GM04503 (cell line): ENCODE results near the gene MRPS22.
A peak's percentile ranks its signal among the peaks of the same experiment; 100 is the strongest.
"Not testable (repeated sequence)": the region's sequence is repeated elsewhere in the genome, so short reads cannot be mapped to it uniquely, and the experiment has no call there.

Source experiments
- DNase-seq: peaks from one replicate; pipeline ENCODE4 v3.0.0-alpha.2; 2012; ENCODE audit warnings: low read depth

Gene MRPS22

DNA sequence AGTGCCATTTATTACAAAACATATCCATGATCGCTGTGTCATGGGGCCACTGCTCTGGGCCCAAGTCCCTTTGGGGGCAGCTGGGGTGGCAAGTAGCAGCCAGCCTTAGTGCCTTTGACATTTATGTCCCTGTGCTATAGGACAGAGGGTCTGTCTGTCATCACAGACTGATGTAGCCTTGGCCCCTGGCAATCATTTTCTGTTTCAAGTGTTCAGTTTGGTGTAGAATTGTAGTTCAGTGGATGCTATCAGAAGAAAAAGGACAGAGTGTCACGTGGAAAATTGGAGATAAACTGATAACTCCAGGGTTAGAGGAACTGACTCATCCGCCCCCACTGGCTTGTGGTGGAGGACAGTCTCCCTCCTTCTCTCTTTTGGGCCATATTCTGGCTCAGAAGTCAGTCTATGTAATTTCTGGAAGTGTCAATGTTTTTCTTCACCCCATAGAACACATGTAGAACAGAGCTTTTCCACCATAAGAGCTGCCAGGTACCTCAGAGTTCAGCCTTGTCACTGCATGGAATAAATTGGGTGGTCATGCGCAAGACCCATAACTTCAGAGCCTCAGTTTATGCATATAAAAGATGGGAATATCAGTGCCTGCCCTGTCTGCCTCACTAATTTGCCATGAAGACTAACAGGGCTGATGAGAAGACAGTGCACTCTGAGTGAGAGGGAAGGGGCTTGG is 4.5 kb upstream of the MRPS22 start:
- no peak for DNase-seq

DNA sequence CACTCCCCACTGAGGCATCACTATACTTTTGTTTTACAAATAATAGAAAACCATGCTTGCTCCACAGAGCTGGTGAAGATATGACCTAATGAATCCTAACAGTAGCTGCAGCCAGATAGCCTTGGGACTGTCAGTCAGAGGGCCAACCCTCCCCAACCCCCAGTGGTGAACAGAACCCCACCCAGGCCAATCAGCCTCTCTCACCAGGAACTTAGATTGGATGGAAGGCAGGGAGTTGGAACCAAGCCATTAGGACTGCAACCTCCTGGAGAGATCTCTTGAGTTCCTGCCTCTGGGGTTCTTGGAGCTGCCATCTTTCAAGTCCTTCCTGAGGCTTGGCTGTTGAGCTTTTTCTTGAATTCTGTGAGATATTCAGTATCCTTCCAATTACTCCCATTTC is 3.0 kb upstream of the MRPS22 start:
- no peak for DNase-seq

DNA sequence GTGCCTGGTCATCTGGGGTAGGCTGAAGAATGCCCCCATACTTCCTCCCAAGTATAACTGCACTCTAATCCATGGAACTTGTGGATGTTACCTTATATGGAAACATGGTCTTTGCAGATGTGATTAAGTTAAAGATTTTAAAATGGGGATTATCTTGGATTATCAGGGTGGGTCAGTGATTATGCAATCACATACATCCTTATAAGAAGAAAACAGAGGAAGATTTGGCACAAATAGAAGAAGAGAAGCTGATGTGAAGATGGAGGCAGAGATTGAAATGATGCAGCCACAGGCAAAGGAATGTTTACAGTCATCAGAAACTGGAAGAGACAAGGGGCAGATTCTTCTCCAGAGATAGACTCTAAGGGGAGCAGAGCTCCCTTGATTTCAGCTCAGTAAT is 1.8 kb upstream of the MRPS22 start:
- no peak for DNase-seq

- DNase-seq, result no peak
Observed at GRCh38 chr3:139346771-139347170, 3.0 kb downstream of the MRPS22 start.

GRCh38 chr3:139353920-139354556 is 10.2 kb downstream of the MRPS22 start:
- DNase-seq, result peak; percentile 27

DNA sequence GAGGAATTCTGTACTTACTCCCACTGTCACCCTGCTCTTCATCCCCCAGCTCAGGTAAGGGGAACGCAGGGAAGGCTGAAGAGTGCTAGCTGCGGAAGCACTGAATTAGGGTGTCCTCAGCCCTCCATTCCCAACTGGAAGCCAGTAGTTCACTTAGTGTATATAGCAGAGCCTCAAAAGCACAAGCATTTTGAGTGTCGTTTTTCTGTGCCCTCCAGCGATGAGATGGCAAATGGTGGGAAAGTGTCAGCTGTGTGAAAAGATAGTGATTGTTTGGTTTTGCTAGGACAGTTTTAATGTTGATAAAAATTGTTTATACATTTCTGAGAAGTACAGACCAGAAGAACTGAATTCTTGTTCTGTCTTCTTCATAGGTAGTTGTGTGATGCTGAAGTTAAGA is 10.8 kb downstream of the MRPS22 start:
- DNase-seq, result no peak

GRCh38 chr3:139355476-139355875 is 11.7 kb downstream of the MRPS22 start:
- peak; percentile 16 for DNase-seq

DNA sequence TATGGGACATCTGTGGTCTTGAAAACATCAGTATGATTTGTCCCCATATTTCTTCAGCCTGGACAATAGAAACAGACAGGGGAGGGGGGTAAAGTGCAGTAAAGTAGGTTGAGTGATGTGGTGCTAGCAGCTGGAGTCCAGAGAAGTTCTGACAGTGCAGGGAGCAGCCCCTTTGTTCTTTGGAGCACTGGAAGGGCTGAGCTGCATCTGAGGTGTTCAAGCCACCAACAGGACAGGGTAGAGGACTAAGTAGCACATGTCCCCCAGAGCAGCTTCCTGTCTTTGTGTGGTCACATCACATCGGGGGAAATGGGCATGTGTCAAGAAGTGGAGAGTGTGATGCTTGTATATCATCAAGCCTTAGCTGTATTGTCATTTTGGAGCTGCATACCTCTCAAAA is 12.1 kb downstream of the MRPS22 start:
- no peak for DNase-seq

DNA sequence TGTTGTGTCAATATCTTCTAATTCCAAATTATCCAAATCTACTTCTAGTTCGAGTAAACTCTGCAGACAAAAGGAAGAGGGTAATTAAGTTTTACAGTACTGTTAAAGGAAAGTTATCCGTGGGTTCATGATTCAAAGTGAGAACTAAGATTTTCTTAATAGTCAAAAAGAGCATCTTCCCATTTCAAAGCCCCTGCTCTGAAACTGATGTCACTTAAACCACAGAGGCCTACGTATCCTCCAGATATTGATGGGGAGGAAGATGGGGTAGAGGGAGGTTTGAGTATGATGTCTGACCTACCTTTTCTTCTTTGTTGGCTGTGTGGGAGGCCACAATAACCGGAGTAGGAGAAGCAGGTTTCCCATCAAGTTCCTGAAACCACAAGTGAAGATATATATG is 14.1 kb downstream of the MRPS22 start:
- no peak for DNase-seq

DNA sequence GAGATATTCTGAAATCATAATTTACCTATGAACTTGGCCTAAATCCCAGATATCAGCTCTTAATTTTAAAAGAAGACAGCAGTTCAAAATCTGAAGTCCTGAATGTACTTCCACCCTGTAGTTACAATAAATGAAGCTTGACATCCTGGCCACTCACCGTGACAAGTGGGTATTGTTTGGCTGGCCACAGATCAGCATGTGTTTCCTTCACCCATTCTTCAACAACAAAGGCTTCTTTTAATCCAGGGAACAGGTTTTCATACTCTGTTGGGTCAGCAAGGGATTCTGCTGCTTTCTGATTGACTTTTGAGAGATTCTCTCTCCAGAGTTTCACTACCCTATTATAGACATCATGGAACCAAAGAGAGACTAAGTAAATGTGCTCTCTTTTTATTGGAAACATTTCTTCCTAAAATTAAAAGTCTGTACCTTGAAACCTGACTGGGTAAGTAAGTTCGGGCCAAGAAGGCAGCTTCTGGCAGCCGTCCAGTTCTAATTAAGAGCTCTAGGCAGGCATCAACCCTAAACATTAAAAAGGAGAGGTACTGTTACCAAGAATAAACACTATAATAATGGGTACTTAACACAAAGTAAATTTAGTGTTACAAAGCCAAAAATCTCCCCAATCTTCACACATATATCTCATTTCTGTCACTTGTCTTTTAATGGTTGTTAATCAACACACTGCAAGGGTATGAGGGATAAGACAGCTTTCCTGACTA is 15.2 kb downstream of the MRPS22 start:
- no peak for DNase-seq

DNA sequence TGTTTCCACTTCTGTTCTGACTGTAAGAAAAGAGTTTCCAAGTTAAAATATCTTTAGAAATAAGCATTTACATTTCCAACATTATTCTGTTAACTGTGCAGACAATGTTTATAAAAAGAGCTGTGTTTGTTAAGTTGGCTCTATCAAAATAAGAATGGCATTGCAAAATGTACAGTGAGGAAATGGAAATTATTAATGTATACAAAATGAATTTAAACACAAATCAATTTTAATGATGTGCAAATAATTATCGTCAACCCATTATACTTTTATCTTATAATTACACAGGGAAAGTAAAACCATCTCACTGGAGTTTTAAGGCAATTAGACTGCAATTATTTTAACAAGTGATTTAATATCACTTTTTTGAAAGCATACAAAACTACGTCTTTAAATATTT is 17.5 kb downstream of the MRPS22 start:
- DNase-seq, result no peak

- DNase-seq, result no peak
Observed at GRCh38 chr3:139364549-139364948, 20.7 kb downstream of the MRPS22 start.

- DNase-seq, result no peak
Observed at GRCh38 chr3:139374099-139374498, 30.3 kb downstream of the MRPS22 start.

DNA sequence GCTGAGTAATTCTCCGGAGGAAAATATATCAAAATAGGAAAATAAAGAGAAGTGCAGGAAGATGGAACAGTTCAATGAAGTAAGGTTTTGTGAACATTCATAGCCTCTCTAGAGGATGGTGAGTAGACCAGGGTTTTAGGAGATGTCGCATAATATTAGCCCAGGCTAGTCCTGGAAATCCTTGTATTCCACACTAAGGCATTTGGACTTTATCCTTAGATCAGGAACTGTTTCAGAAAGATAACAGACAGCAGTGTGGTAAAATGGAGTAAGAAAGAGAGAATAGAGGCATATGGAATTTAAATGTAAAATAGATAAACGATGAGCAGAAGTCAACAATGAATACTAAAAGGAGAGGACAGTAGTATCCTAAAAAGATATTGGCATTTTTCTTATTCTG is 33.6 kb downstream of the MRPS22 start:
- no peak for DNase-seq

DNA sequence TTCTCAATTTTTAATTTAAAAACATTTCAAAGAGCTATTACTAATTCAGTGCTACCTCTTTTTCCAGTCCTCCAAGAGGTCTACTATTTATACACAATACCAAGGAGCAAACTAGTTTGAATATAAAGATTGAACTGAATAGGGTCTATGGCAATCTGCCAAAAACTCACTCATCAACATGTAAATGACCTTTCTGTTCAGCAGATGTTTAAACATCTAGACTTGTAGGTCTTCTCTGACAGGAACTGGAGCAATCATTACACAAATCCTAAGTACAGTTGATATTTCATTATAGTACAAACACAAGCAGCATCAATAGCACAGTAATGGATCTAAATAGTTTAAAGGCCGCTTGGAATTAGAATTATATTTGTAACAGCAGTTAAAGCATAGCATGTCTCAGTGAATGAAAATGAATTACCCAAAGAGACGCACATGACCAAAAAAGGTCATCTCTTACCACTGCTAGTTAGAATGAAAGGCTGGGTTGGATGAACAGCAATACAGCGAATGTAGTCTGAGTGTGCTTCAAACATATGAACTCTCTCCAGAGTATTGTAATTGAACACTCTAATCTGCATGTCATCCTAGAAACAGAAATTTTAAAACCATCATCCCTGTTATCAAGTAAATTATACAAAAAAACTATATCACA is 34.9 kb downstream of the MRPS22 start:
- no peak for DNase-seq

GRCh38 chr3:139380575-139380974 is 36.8 kb downstream of the MRPS22 start:
- DNase-seq, result no peak

DNA sequence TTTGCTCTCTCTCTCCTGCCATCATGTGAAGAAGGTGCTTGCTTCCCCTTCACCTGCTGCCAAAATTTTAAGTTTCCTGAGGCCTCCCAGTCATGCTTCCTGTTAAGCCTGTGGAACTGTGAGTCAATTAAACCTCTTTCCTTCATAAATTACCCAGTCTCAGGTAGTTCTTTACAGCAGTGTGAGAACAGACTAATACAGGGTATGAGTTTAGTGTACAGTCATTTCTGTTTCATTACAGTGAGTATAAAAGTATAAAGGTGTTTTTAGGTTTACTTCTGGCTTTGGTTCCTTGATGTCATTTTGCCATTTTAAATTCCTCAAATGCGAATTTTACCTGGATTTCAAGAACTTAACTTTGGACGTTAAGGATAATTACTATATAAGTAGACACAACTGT is 38.5 kb downstream of the MRPS22 start:
- not testable (repeated sequence) for DNase-seq

GRCh38 chr3:139388077-139388476 is 44.3 kb downstream of the MRPS22 start:
- no peak for DNase-seq

DNA sequence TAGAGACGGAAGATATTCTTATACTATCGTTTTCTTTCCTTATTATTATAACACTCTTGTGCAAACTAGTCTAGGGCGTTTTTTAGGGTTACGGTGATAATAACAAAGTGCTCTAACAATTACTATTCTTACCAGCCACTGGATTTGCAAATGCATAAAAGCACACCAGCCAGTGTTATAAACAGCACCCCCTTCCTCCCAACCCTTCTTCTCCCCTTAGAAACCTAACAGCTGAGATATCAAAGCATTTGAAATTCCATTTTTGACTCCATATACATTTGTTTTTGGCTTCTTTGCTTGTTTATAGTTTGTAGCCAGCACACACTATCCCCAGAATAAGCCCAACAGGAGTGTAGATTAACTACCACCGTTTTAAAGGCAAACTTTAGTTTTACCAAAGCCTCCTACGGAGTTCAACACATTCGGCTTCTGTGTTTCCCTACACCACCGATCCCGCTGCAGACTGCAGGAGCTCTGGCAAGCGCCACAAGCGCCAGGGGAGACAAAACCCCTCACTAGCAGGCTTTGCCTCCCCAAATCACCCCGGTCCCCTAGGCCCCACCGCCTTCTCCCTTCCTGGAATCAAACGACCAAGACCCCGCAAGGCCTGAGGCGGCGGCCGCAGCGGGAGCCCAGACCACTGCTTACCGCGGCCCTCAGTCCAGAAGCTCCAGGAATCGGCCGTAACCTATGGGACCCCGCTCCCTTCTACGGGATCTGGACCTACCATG is 45.2 kb downstream of the MRPS22 start:
- no peak for DNase-seq

- DNase-seq, result peak; percentile 93
Observed at GRCh38 chr3:139389552-139390368, 45.9 kb downstream of the MRPS22 start, which contains the start of gene COPB2. TSS of gene COPB2 (minus strand) at chr3:139389647. CDS start at chr3:139389550, 97 bp downstream.

GRCh38 chr3:139394116-139394515 is 50.3 kb downstream of the MRPS22 start:
- DNase-seq, result no peak
